H9 (cell line): ENCODE data around the gene LGALS9. TPM values are rescaled to one million over a fixed set of nuclear protein-coding genes. Genes with fewer than 3 reads are reported as not detected.

Source experiments
- DNase-seq: peaks from one replicate; pipeline ENCODE4 v3.0.0-alpha.2; 2017
- H2AFZ ChIP-seq: one replicate; pipeline ENCODE4 v1.6.1; 2013; ENCODE audit warnings: mild to moderate bottlenecking, low read length, control low read depth, moderate library complexity
- H2AK5ac ChIP-seq: 2 replicates; pipeline ENCODE4 v1.6.1; 2013; ENCODE audit warnings: low read length, control low read depth, mixed read lengths; ENCODE audit not compliant: insufficient read length
- H2BK120ac ChIP-seq: one replicate; pipeline ENCODE4 v1.6.1; 2013; ENCODE audit warnings: low read depth, mild to moderate bottlenecking, low read length, control low read depth, inconsistent platforms; ENCODE audit not compliant: poor library complexity, severe bottlenecking
- H2BK12ac ChIP-seq: 2 replicates; pipeline ENCODE4 v1.6.1; 2013; ENCODE audit warnings: low read length, control low read depth, mixed read lengths, low read depth; ENCODE audit not compliant: insufficient read length
- H2BK15ac ChIP-seq: 2 replicates; pipeline ENCODE4 v1.6.1; 2013; ENCODE audit warnings: low read depth, low read length, control low read depth
- H2BK20ac ChIP-seq: one replicate; pipeline ENCODE4 v1.6.1; 2013; ENCODE audit warnings: low read depth, mild to moderate bottlenecking, low read length, control low read depth, inconsistent platforms; ENCODE audit not compliant: poor library complexity, severe bottlenecking
- H2BK5ac ChIP-seq: 2 replicates; pipeline ENCODE4 v1.6.1; 2013; ENCODE audit warnings: low read length, control low read depth, mixed read lengths; ENCODE audit not compliant: insufficient read length
- H3K14ac ChIP-seq: 2 replicates; pipeline ENCODE4 v1.6.1; 2013; ENCODE audit warnings: low read length, control low read depth; ENCODE audit not compliant: insufficient read depth
- H3K18ac ChIP-seq: 2 replicates; pipeline ENCODE4 v1.6.1; 2013; ENCODE audit warnings: low read depth, mild to moderate bottlenecking, mixed read lengths, low read length, control low read depth; ENCODE audit not compliant: insufficient read length
- H3K23ac ChIP-seq: 2 replicates; pipeline ENCODE4 v1.6.1; 2013; ENCODE audit warnings: low read length, control low read depth, mixed read lengths, low read depth; ENCODE audit not compliant: insufficient read length
- H3K23me2 ChIP-seq: 2 replicates; pipeline ENCODE4 v1.6.1; 2013; ENCODE audit warnings: low read depth, mild to moderate bottlenecking, mixed read lengths, low read length, control low read depth; ENCODE audit not compliant: insufficient read length, poor library complexity, severe bottlenecking
- H3K27ac ChIP-seq: 2 replicates; pipeline ENCODE4 v1.5.1; 2013; ENCODE audit warnings: low read length, control low read depth, mixed read lengths, low read depth; ENCODE audit not compliant: insufficient read length
- H3K27me3 ChIP-seq: 2 replicates; pipeline ENCODE4 v1.6.1; 2013; ENCODE audit warnings: low read length, control low read depth, inconsistent platforms; ENCODE audit not compliant: insufficient read depth
- H3K4ac ChIP-seq: 2 replicates; pipeline ENCODE4 v1.6.1; 2013; ENCODE audit warnings: low read depth, mild to moderate bottlenecking, control low read depth, inconsistent platforms, low read length, moderate library complexity
- H3K4me1 ChIP-seq: 2 replicates; pipeline ENCODE4 v1.6.1; 2013; ENCODE audit warnings: low read length, control low read depth, inconsistent platforms; ENCODE audit not compliant: insufficient read depth
- H3K4me2 ChIP-seq: 2 replicates; pipeline ENCODE4 v1.6.1; 2013; ENCODE audit warnings: low read length, control low read depth, mixed read lengths; ENCODE audit not compliant: insufficient read length, insufficient read depth
- H3K56ac ChIP-seq: 2 replicates; pipeline ENCODE4 v1.6.1; 2013; ENCODE audit warnings: low read depth, mild to moderate bottlenecking, mixed read lengths, low read length, control low read depth; ENCODE audit not compliant: insufficient read length
- H3K79me1 ChIP-seq: 2 replicates; pipeline ENCODE4 v1.6.1; 2013; ENCODE audit warnings: low read depth, mild to moderate bottlenecking, moderate library complexity, low read length, control low read depth, inconsistent platforms; ENCODE audit not compliant: insufficient read depth, poor library complexity, severe bottlenecking
- H3K79me2 ChIP-seq: 2 replicates; pipeline ENCODE4 v1.6.1; 2013; ENCODE audit warnings: low read length, control low read depth, inconsistent platforms; ENCODE audit not compliant: insufficient read depth
- H3K9ac ChIP-seq: 2 replicates; pipeline ENCODE4 v1.6.1; 2013; ENCODE audit warnings: low read length, control low read depth, mixed read lengths; ENCODE audit not compliant: insufficient read length; ENCODE audit errors: extremely low read depth
- H3K9me3 ChIP-seq: one replicate; pipeline ENCODE4 v1.6.1; 2013; ENCODE audit warnings: low read depth, low read length, inconsistent platforms; ENCODE audit not compliant: control insufficient read depth
- H3T11ph ChIP-seq: one replicate; pipeline ENCODE4 v1.6.1; 2013; ENCODE audit warnings: mild to moderate bottlenecking, low read length, control low read depth, inconsistent platforms
- H4K20me1 ChIP-seq: one replicate; pipeline ENCODE4 v1.6.1; 2013; ENCODE audit not compliant: control insufficient read depth, insufficient read length, insufficient read depth
- H4K5ac ChIP-seq: 2 replicates; pipeline ENCODE4 v1.6.1; 2013; ENCODE audit warnings: low read depth, mild to moderate bottlenecking, mixed read lengths, low read length, control low read depth; ENCODE audit not compliant: insufficient read length
- H4K8ac ChIP-seq: replicated peaks from 2 replicates; pipeline ENCODE4 v1.6.1; 2013; ENCODE audit warnings: low read length, control low read depth, mixed read lengths, low read depth; ENCODE audit not compliant: insufficient read length
- H4K91ac ChIP-seq: 2 replicates; pipeline ENCODE4 v1.6.1; 2013; ENCODE audit warnings: low read depth, mild to moderate bottlenecking, moderate library complexity, mixed read lengths, low read length, control low read depth; ENCODE audit not compliant: insufficient read length
- H3K27ac Mint-ChIP-seq, 3 experiments: 2 replicates in 2 of 3; 3 replicates in 1 of 3; pipeline ENCODE4 v1.8.0; 2020 to 2021; ENCODE audit warnings: mixed read lengths in 3 of 3, mild to moderate bottlenecking in 1 of 3, moderate library complexity in 1 of 3
- H3K27me3 Mint-ChIP-seq: 2 replicates; pipeline ENCODE4 v1.8.0; 2021; ENCODE audit warnings: low read depth, mild to moderate bottlenecking, moderate library complexity, mixed read lengths
- H3K36me3 Mint-ChIP-seq, 3 experiments: 2 replicates in 2 of 3; 3 replicates in 1 of 3; pipeline ENCODE4 v1.8.0; 2020 to 2021; ENCODE audit warnings: low read depth in 3 of 3, mixed read lengths in 3 of 3; ENCODE audit not compliant: insufficient read depth in 1 of 3
- H3K4me1 Mint-ChIP-seq, 2 experiments: 2 replicates each; pipeline ENCODE4 v1.8.0; 2020; ENCODE audit warnings: mixed read lengths in 2 of 2
- H3K4me3 Mint-ChIP-seq, 2 experiments: 2 replicates in 1 of 2; 3 replicates in 1 of 2; pipeline ENCODE4 v1.8.0; 2020 to 2021; ENCODE audit warnings: mild to moderate bottlenecking in 2 of 2, mixed read lengths in 2 of 2, moderate library complexity in 1 of 2
- H3K9me3 Mint-ChIP-seq, 2 experiments: 2 replicates in 1 of 2; 3 replicates in 1 of 2; pipeline ENCODE4 v1.8.0; 2020; ENCODE audit warnings: mild to moderate bottlenecking in 2 of 2, mixed read lengths in 2 of 2, moderate library complexity in 1 of 2
- CTCF ChIP-seq: fragments of 200-600 bp; sonication (generic); conservative IDR thresholded peaks from 3 replicates; pipeline ENCODE4 v1.8.0; 2021; ENCODE audit warnings: antibody characterized with exemption, mild to moderate bottlenecking
- WGBS: extraction: QIAGEN DNeasy Blood & Tissue Kit; methylation state at CpG from one replicate; pipeline ENCODE4 v1.1.7; 2013; ENCODE audit warnings: missing lambda C conversion rate, low lambda C conversion rate, mixed read lengths; ENCODE audit not compliant: insufficient read length; ENCODE audit errors: extremely low coverage; 5-methylcytosine and 5-hydroxymethylcytosine counted together
- total RNA-seq: library from RNA; stranded (reverse); gene quantifications from 2 replicates; pipeline ENCODE4 v1.2.1, GENCODE V29; 2021

LGALS9 gene
- total RNA-seq, 1 experiment from 2014 or later, result 2.5 TPM

GRCh38 chr17:27609611-27610303 is 21.2 kb upstream of the LGALS9 start:
- Mint-ChIP-seq H3K27me3 (no peaks in the 10 kb centered on the region), H3K36me3 (peaks cover 2 to 59% (median 30%) of the 10 kb centered on the region in 3 experiments), H3K27ac (peak overlapping the region in 2 of 3 experiments; percentile 64 to 65; a peak in 3 of 7 replicates), H3K9me3 (no peaks in the 10 kb centered on the region), H3K4me1 (no peaks in the 10 kb centered on the region), H3K4me3 (no peak overlapping the region)
- no peak overlapping the region for H3T11ph ChIP-seq
- no peak overlapping the region for H2BK120ac ChIP-seq
- no CpG with 5 or more reads among the region's 11 CpGs for WGBS
- no peak overlapping the region for H3K14ac ChIP-seq
- no peak overlapping the region for H2AK5ac ChIP-seq
- H4K91ac ChIP-seq, result no peak overlapping the region
- no peak overlapping the region for H3K23ac ChIP-seq
- H3K4ac ChIP-seq, result no peak overlapping the region
- no peak overlapping the region for H3K18ac ChIP-seq
- no peaks in the 10 kb centered on the region for H3K79me2 ChIP-seq
- no peaks in the 10 kb centered on the region for H3K27me3 ChIP-seq
- no peak overlapping the region for H2BK15ac ChIP-seq
- H3K27ac ChIP-seq, result no peak overlapping the region
- no peak overlapping the region for H3K4me2 ChIP-seq
- H2BK20ac ChIP-seq, result no peak overlapping the region
- peak; percentile 68 for TF ChIP-seq CTCF
- no peak overlapping the region for H3K9ac ChIP-seq
- H2BK5ac ChIP-seq, result no peak overlapping the region
- DNase-seq, result peak; percentile 72
- H2AFZ ChIP-seq, result no peak overlapping the region
- no peak overlapping the region for H4K8ac ChIP-seq
- no peak overlapping the region for H3K56ac ChIP-seq
- H4K5ac ChIP-seq, result no peak overlapping the region
- no peak overlapping the region for H2BK12ac ChIP-seq
- no peaks in the 10 kb centered on the region for H3K23me2 ChIP-seq
- H3K9me3 ChIP-seq, result no peaks in the 10 kb centered on the region
- H4K20me1 ChIP-seq, result no peaks in the 10 kb centered on the region
- H3K4me1 ChIP-seq, result no peaks in the 10 kb centered on the region
- H3K79me1 ChIP-seq, result no peaks in the 10 kb centered on the region
